ENCODE results near the gene ZNF692. TPM values are rescaled to one million over a fixed set of nuclear protein-coding genes. Genes with fewer than 3 reads are reported as not detected.
A peak's percentile ranks its signal among the peaks of the same experiment; 100 is the strongest.

Gene ZNF692
- total and polyA plus RNA-seq, 2 donors (not counting 3 experiments of a cell fraction or from before 2014, with no cell fraction given): 32.6 to 36.6 TPM

GRCh38 chr1:248839168-248839555, 19.7 kb downstream of the ZNF692 start:
- TSS peak; percentile 32 for BruUV-seq (replicated peaks)
- intact Hi-C loops (cut with micrococcal nuclease): no loop called here
- no peak for FAIRE-seq

More at GRCh38 chr1:248839168-248839555, 19.7 kb downstream of the ZNF692 start:
- Histone ChIP-seq H3K4me1 (ENCODE audit: control insufficient read depth, extremely low read depth, insufficient read depth, low read length) (peaks cover 14% of the 10 kb centered on the region), H3K4me2 (ENCODE audit: insufficient read depth, low read length) (peak overlapping the region; percentile 93), H4K20me1 (replicated peaks; ENCODE audit: control insufficient read depth, extremely low read depth, insufficient read depth, low read length) (no peaks in the 10 kb centered on the region), H3K4me3 (replicated peaks in 1 of 3; ENCODE audit: insufficient read depth in 1 of 3, low read depth in 1 of 3, low read length in 3 of 3) (peak overlapping the region; percentile 60 to 91 (median 83)), H3K9ac (replicated peaks; ENCODE audit: extremely low read depth, insufficient read depth, low read length) (peak overlapping the region; percentile 90), H2AFZ (ENCODE audit: low read depth, low read length) (peak overlapping the region; percentile 73), H3K79me2 (ENCODE audit: control insufficient read depth, insufficient read depth, low read length) (peaks cover 17% of the 10 kb centered on the region), H3K36me3 (ENCODE audit: control insufficient read depth in 2 of 2, extremely low read depth in 1 of 2, insufficient read depth in 2 of 2, low read length in 2 of 2) (no peaks in the 10 kb centered on the region), H3K27ac (ENCODE audit: insufficient read depth, low read depth, low read length) (peak overlapping the region; percentile 83), H3K27me3 (ENCODE audit: control insufficient read depth in 2 of 2, insufficient read depth in 2 of 2, low read length in 2 of 2) (no peaks in the 10 kb centered on the region), H3K9me3 (replicated peaks; ENCODE audit: control insufficient read depth, insufficient read depth, low read length) (no peaks in the 10 kb centered on the region), H3K9me1 (replicated peaks; ENCODE audit: control insufficient read depth, extremely low read depth, insufficient read depth, low read length) (no peaks in the 10 kb centered on the region)
- TF ChIP-seq JUN (IDR thresholded peaks at IDR 0.05; ENCODE audit: borderline replicate concordance, insufficient read depth, insufficient read length, low read depth): no peak
- TF ChIP-seq FOS (IDR thresholded peaks at IDR 0.05; ENCODE audit: borderline replicate concordance, insufficient read depth, low read length): no peak
- TF ChIP-seq GATA2 (IDR thresholded peaks at IDR 0.05; ENCODE audit: insufficient read depth, insufficient read length, low read depth, low read length): no peak
- TF ChIP-seq CTCF (IDR thresholded peaks at IDR 0.05; ENCODE audit: extremely low read depth in 1 of 2, insufficient read depth in 1 of 2, low read depth in 1 of 2, low read length in 2 of 2): no peak
- no peak for TF ChIP-seq MAX (IDR thresholded peaks at IDR 0.05; ENCODE audit: insufficient read depth, insufficient read length)
- TF ChIP-seq MYC (IDR thresholded peaks at IDR 0.05; ENCODE audit: low read depth, low read length): no peak
- TF ChIP-seq POLR2AphosphoS5 (IDR thresholded peaks at IDR 0.05; ENCODE audit: insufficient read depth, low read depth, low read length): no peak
- TF ChIP-seq EZH2 (IDR thresholded peaks at IDR 0.05; ENCODE audit: borderline replicate concordance, low read depth, low read length, severe bottlenecking): no peak
- no peak for TF ChIP-seq POLR2A (IDR thresholded peaks at IDR 0.05; ENCODE audit: low read depth, low read length)
- ChIA-PET CTCF (interaction anchor here (0.8 to 2.3 kb wide), 3 partner anchors 12 to 20 kb away, joined by 4 to 33 read pairs (median 17); partner anchors contain the start of genes SH3BP5L and ZNF692), POLR2A (interaction anchor here (3.1 kb wide), 1 partner anchor 11 kb away, joined by 13 read pairs; no protein-coding TSS in a partner anchor)
- no peak for DNase-seq (ENCODE audit: low read depth, low spot score)
- dilution Hi-C loops (cut with MboI; ENCODE audit: extremely low pct_ligation_motif_present, low sequenced_read_pairs): no loop called here
